ENCODE data around the gene TIMM44. TPM values are rescaled to one million over a fixed set of nuclear protein-coding genes. Genes with fewer than 3 reads are reported as not detected.

The TIMM44 gene
- total RNA-seq, 1 experiment from 2014 or later, result 142 TPM

DNA sequence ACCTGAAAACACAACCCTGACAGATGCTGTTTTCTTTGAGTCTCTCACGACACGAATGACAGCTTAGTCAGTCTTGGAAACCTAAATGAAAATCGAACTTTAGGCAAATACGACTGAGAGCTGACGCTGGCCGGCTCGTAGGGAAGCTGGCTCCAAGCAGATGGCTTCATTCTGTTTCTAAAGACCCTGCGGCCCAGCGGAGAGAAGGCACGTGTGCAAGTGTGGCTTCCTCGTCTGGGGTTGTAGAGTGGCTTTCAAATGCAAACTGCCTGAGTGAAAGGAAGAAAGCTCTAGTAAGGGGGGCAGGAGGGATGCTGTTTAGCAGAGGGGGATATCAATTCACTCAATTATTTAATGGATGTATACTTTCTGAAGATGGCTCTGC is 26.1 kb upstream of the TIMM44 start:
- Mint-ChIP-seq H3K27me3 (ENCODE audit: insufficient read depth, unreplicated experiment) (no peaks in the 10 kb centered on the region), H3K4me1 (ENCODE audit: insufficient read depth, unreplicated experiment) (no peaks in the 10 kb centered on the region), H3K36me3 (ENCODE audit: insufficient read depth, unreplicated experiment) (peaks cover 73% of the 10 kb centered on the region), H3K4me3 (ENCODE audit: unreplicated experiment) (no peak overlapping the region), H3K27ac (ENCODE audit: low read depth, unreplicated experiment) (no peak overlapping the region), H3K9me3 (ENCODE audit: unreplicated experiment) (no peaks in the 10 kb centered on the region)
- DNase-seq (ENCODE audit: unreplicated experiment), result no peak
- intact Hi-C loops (cut with micrococcal nuclease), result no loop called here
- POLR2A ChIA-PET, result interaction anchor here (0.9 to 1.6 kb wide), 2 partner anchors 25 to 36 kb away, joined by 3 to 4 read pairs; partner anchors contain the start of gene ELAVL1
- BruUV-seq (replicated peaks), result no TSS peak
- TF ChIP-seq, protein P1, sequence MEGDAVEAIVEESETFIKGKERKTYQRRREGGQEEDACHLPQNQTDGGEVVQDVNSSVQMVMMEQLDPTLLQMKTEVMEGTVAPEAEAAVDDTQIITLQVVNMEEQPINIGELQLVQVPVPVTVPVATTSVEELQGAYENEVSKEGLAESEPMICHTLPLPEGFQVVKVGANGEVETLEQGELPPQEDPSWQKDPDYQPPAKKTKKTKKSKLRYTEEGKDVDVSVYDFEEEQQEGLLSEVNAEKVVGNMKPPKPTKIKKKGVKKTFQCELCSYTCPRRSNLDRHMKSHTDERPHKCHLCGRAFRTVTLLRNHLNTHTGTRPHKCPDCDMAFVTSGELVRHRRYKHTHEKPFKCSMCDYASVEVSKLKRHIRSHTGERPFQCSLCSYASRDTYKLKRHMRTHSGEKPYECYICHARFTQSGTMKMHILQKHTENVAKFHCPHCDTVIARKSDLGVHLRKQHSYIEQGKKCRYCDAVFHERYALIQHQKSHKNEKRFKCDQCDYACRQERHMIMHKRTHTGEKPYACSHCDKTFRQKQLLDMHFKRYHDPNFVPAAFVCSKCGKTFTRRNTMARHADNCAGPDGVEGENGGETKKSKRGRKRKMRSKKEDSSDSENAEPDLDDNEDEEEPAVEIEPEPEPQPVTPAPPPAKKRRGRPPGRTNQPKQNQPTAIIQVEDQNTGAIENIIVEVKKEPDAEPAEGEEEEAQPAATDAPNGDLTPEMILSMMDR (IDR thresholded peaks at IDR 0.05; ENCODE audit: unreplicated experiment), result no peak
- CTCF ChIA-PET, result interaction anchor here (0.5 to 7.1 kb wide), 10 partner anchors 19 to 1649 kb away, joined by 3 to 57 read pairs (median 4); partner anchors contain the start of gene TIMM44

DNA sequence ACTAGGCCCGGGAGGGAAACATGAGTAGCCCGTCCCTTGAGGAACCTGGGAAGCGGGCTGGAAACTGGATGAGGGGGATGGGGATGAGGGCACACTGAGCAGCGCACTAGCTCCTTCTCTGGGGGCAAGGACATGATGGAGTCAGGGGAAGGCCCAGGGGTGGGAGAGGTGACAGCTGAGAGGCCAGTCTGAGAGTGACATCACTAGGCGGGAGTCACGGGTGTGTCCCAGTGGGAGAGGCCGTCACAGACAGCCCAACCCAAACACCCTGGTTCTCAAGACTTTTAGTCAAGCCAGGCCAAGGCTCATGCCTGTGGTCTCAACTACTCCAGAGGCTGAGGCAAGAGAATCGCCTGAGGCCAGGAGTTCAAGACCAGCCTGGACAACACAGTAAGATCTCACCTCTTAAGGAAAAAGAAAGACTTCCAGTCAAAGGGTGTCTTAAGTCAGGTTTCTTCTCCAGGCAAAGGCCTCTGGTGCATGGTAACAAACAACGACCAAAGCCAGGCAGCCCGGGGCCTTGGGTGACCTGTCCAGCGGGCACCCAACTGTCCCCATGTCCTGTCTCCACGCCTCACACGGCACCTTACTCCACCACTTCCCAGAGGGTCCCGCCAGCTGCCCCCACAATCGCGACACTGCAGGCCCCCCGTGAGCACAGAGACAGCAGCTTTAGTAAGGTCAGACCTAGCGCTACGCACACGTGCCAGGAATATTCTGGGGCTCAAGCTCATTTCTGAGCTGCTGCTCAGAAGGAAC is 25.5 kb upstream of the TIMM44 start:
- no TSS peak for BruUV-seq (replicated peaks)
- Mint-ChIP-seq H3K27me3 (ENCODE audit: insufficient read depth, unreplicated experiment) (no peaks in the 10 kb centered on the region), H3K4me3 (ENCODE audit: unreplicated experiment) (no peak overlapping the region), H3K4me1 (ENCODE audit: insufficient read depth, unreplicated experiment) (no peaks in the 10 kb centered on the region), H3K27ac (ENCODE audit: low read depth, unreplicated experiment) (peak overlapping the region; percentile 27), H3K9me3 (ENCODE audit: unreplicated experiment) (no peaks in the 10 kb centered on the region), H3K36me3 (ENCODE audit: insufficient read depth, unreplicated experiment) (peaks cover 73% of the 10 kb centered on the region)
- ChIA-PET CTCF (interaction anchor here (0.7 to 7.1 kb wide), 6 partner anchors 18 to 45 kb away, joined by 3 to 57 read pairs (median 8); partner anchors contain the start of gene TIMM44), POLR2A (interaction anchor here (0.9 to 1.6 kb wide), 2 partner anchors 25 to 37 kb away, joined by 3 to 4 read pairs; partner anchors contain the start of gene ELAVL1)
- intact Hi-C loops (cut with micrococcal nuclease), result no loop called here
- TF ChIP-seq, protein P1 (IDR thresholded peaks at IDR 0.05; ENCODE audit: unreplicated experiment), result no peak
- no peak for DNase-seq (ENCODE audit: unreplicated experiment)

DNA sequence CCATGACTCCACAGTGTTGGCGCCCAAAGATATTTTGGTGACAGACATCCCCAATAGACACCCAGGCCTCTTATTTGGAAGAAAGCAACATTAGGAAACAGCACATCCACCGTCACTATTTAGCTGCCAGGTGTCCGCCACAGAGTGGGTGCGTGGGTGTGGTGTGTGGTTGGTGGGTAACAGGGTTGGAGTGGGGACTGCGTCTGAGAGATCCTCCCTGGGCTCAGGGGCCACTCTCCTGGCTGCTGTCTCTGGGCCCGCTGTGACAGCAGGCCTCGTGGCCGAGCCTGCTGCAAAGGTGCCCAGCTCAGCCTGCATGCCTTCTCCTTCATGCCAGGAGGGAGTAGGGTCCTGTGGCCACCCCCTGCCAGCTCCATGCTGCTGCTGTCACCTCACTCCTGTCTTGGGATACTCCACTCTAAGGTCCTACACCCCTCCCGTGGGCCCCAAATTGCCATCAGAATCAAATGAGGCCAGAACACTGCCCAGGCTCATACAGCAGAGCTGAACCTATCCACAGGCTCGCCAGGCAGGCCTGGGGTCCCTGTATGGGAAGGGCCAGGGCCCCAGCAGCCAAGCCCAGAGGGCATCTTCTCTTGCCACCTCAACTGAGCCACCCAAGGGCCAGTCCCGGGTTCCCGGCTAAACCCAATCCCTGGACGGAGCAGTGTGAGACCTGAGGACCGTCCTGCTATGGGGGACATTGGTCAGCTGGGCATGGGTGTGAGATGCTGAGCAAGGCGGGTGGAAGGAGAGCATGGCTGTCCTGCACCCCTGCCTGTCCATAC is 24.7 kb upstream of the TIMM44 start:
- no peaks in the 10 kb centered on the region for H3K27me3 Mint-ChIP-seq (ENCODE audit: insufficient read depth, unreplicated experiment)
- H3K4me3 Mint-ChIP-seq (ENCODE audit: unreplicated experiment), result no peak overlapping the region
- peak overlapping the region; percentile 27 for H3K27ac Mint-ChIP-seq (ENCODE audit: low read depth, unreplicated experiment)
- POLR2A ChIA-PET, result interaction anchor here (0.6 to 0.7 kb wide), 2 partner anchors 9 to 21 kb away, joined by 3 read pairs; no protein-coding TSS in a partner anchor
- CTCF ChIA-PET, result interaction anchor here (4.2 to 7.1 kb wide), 2 partner anchors 24 to 34 kb away, joined by 23 to 57 read pairs; partner anchors contain the start of gene TIMM44
- TF ChIP-seq, protein P1 (IDR thresholded peaks at IDR 0.05; ENCODE audit: unreplicated experiment), result no peak
- H3K4me1 Mint-ChIP-seq (ENCODE audit: insufficient read depth, unreplicated experiment), result no peaks in the 10 kb centered on the region
- H3K9me3 Mint-ChIP-seq (ENCODE audit: unreplicated experiment), result no peaks in the 10 kb centered on the region
- intact Hi-C loops (cut with micrococcal nuclease), result no loop called here
- H3K36me3 Mint-ChIP-seq (ENCODE audit: insufficient read depth, unreplicated experiment), result peaks cover 67% of the 10 kb centered on the region
- DNase-seq (ENCODE audit: unreplicated experiment), result no peak
- no TSS peak for BruUV-seq (replicated peaks)

Measured in MCF 10A (cell line).